ENCODE results near the gene OLIG3. TPM values are rescaled to one million over a fixed set of nuclear protein-coding genes. Genes with fewer than 3 reads are reported as not detected.

Gene OLIG3
- total RNA-seq, 1 donor from 2014 or later: not detected

DNA sequence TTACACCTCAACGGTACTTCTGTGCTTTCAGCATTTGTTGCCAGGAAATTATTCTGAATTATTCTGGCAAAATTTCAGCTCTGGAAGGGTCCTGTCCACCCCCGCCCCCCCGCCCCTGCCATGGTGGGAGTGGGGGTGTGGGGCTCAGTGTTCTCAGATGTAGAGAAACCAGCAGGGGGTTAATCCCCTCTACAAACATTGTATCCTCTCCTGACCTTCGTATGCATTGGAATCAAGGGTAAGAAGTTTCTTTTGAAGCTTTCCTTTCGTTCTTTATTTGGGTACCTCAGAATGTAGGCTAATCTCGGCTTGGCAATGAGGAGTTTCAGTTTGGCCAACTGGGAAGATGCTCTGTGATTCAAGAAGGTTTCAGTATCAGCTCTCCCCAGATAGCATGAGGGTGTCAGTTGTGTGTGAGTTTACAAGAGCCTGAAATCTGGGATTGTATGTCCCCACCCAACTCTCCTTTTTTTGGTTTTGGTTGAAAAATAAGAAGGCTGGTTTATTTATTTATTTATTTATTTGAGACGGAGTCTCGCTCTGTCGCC, 25.5 kb upstream of the OLIG3 start:
- TF ChIP-seq CTCF (IDR thresholded peaks at IDR 0.05): no peak
- Histone ChIP-seq H3K36me3 (no peaks in the 10 kb centered on the region), H3K27ac (no peak overlapping the region), H3K4me3 (no peak overlapping the region), H3K27me3 (no peaks in the 10 kb centered on the region), H3K9me3 (no peaks in the 10 kb centered on the region), H3K4me1 (no peaks in the 10 kb centered on the region)
- intact Hi-C loops (cut with DNase I): no loop called here
- DNase-seq (ENCODE audit: low spot score in 2 of 2): no peak

GRCh38 chr6:137518386-137518983, 24.3 kb upstream of the OLIG3 start:
- H3K27me3 ChIP-seq: no peaks in the 10 kb centered on the region
- H3K27ac ChIP-seq: no peak overlapping the region
- no peak for TF ChIP-seq CTCF (IDR thresholded peaks at IDR 0.05)
- intact Hi-C loops (cut with DNase I): no loop called here
- no peaks in the 10 kb centered on the region for H3K4me1 ChIP-seq
- H3K36me3 ChIP-seq: no peaks in the 10 kb centered on the region
- H3K9me3 ChIP-seq: no peaks in the 10 kb centered on the region
- no peak for DNase-seq (ENCODE audit: low spot score in 2 of 2)
- no peak overlapping the region for H3K4me3 ChIP-seq

GRCh38 chr6:137514418-137514817, 20.2 kb upstream of the OLIG3 start:
- Histone ChIP-seq H3K4me1 (no peaks in the 10 kb centered on the region), H3K27me3 (no peaks in the 10 kb centered on the region), H3K36me3 (no peaks in the 10 kb centered on the region), H3K4me3 (no peak overlapping the region), H3K9me3 (no peaks in the 10 kb centered on the region), H3K27ac (no peak overlapping the region)
- intact Hi-C loops (cut with DNase I): no loop called here
- no peak for DNase-seq (ENCODE audit: low spot score in 2 of 2)
- no peak for TF ChIP-seq CTCF (IDR thresholded peaks at IDR 0.05)

DNA sequence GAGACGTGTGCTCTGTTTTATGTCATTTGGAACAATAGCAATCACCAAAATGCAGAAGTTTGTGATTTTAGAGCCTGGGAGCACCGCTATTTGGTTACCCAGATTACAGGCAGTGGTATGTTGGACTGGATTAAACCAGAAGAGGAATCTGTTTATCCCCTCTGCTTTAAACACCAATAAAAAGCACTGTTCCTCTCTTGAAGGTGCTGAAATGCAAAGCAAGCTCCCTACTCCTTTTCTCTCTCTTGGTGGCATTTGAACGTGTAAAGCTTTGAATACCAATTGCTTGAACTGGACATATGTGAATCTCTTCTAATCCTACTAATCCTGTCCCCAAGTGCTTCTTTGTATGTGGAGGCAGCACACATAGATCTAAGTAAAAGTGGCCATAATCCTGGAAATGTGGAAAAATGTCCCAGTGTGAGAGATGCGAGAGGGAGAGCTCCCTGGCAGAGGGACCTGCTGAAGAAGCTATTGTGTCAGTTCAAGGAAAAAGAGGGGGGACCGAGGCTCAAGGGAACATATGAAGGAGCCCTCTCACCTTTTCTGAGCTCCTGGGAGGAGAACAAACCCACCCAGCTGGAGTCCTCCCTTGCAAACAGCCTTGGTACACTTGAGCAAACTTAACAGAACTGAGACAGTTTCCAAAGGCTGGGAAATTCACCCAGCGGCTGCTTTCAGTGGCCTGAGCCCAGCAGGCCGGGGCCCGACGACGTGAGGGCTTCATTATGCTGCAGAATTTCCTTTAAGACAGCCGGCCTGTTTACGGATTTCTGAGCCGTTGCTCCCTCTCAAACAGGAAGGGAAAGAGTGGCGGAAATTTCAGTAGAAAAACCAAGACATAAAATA, 18.8 kb upstream of the OLIG3 start:
- no peak for TF ChIP-seq CTCF (IDR thresholded peaks at IDR 0.05)
- intact Hi-C loops (cut with DNase I): no loop called here
- Histone ChIP-seq H3K9me3 (no peaks in the 10 kb centered on the region), H3K4me1 (no peaks in the 10 kb centered on the region), H3K27me3 (no peaks in the 10 kb centered on the region), H3K4me3 (no peak overlapping the region), H3K27ac (no peak overlapping the region), H3K36me3 (no peaks in the 10 kb centered on the region)
- DNase-seq (ENCODE audit: low spot score in 2 of 2): no peak

DNA sequence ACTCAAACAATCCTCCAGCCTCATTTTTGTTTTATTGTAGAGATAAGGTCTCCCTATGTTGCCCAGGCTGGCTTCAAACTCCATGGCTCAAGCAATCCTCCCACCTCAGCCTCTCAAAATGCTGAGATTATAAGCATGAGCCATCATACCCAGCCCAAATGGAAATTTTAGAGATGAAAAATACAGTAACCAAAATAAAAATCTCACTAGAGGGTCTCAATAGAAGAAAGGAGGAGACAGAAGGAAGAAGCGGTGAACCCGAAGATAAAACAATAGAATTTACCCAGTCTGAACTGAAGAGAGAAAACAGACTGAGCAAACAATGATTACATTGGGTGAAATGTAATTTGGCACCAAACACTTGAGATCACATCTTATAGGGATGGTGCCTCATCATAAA, 16.7 kb upstream of the OLIG3 start:
- no peaks in the 10 kb centered on the region for H3K27me3 ChIP-seq
- H3K4me1 ChIP-seq: no peaks in the 10 kb centered on the region
- TF ChIP-seq CTCF (IDR thresholded peaks at IDR 0.05): no peak
- H3K4me3 ChIP-seq: no peak overlapping the region
- no peak overlapping the region for H3K27ac ChIP-seq
- no peak for DNase-seq (ENCODE audit: low spot score in 2 of 2)
- no peaks in the 10 kb centered on the region for H3K36me3 ChIP-seq
- intact Hi-C loops (cut with DNase I): no loop called here
- no peaks in the 10 kb centered on the region for H3K9me3 ChIP-seq
